Mucosa of stomach (tissue), 1 donor: ENCODE data around the gene BTBD16.

ENCODE experiments used
- H3K27me3 ChIP-seq: one replicate; pipeline ENCODE4 v1.7.0; 2013; ENCODE audit warnings: mild to moderate bottlenecking, low read length; ENCODE audit not compliant: control insufficient read depth, insufficient read depth
- H3K36me3 ChIP-seq: one replicate; pipeline ENCODE4 v1.7.0; 2013; ENCODE audit warnings: low read length; ENCODE audit not compliant: control insufficient read depth, insufficient read depth
- H3K4me1 ChIP-seq: one replicate; pipeline ENCODE4 v1.7.0; 2013; ENCODE audit warnings: mild to moderate bottlenecking, low read length; ENCODE audit not compliant: control insufficient read depth, insufficient read depth
- H3K4me3 ChIP-seq: one replicate; pipeline ENCODE4 v1.7.0; 2013; ENCODE audit warnings: low read length
- H3K9ac ChIP-seq: one replicate; pipeline ENCODE4 v1.7.0; 2013; ENCODE audit warnings: mild to moderate bottlenecking, low read length, moderate library complexity
- H3K9me3 ChIP-seq: one replicate; pipeline ENCODE4 v1.7.0; 2013; ENCODE audit warnings: mild to moderate bottlenecking, low read length, moderate library complexity; ENCODE audit not compliant: control insufficient read depth
- donor health status: Pancreatic carcinoma.

Gene BTBD16

DNA sequence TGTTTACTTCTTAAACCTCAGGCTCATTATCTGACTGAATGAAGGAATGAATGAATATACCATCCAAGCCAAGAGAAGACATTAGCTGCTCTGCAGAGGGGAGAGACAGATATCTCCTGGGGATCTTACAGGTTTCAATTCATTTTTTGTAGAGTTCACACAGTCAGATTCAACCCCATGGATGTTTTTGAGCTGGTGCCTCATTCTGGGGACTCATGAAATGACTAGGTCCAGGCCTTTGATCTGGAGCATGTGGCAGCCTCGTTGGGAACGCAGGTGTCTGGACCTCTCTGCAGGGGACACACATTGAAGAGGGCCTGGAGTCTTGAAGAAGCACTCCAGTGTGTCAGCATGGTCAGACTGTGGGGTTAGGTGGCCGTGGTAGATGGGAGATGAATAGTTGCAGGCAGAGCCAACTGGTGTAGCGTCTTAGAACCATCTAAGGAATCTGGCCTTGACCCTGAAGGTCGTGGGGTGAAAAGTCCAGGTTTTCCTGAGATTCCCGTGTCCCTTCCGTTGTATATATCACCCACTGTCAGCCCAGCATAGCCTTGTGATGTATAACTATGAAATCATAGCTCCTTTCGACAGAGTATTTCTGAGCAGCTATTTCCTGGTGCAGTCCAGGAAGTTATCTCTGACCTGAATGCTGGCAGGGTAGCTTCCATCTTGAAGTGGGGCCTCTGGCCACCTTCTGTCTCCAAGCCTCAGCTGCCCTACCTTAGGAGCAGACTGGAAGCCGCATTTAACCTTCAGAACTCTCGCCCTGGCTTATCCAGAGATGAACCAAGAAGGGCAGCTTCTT lies 22.3 kb downstream of the BTBD16 start:
- Histone ChIP-seq H3K4me1 (peaks cover 27% of the 10 kb centered on the region), H3K9me3 (no peaks in the 10 kb centered on the region), H3K9ac (no peak overlapping the region), H3K27me3 (peaks cover 3% of the 10 kb centered on the region), H3K36me3 (no peaks in the 10 kb centered on the region), H3K4me3 (no peak overlapping the region)

DNA sequence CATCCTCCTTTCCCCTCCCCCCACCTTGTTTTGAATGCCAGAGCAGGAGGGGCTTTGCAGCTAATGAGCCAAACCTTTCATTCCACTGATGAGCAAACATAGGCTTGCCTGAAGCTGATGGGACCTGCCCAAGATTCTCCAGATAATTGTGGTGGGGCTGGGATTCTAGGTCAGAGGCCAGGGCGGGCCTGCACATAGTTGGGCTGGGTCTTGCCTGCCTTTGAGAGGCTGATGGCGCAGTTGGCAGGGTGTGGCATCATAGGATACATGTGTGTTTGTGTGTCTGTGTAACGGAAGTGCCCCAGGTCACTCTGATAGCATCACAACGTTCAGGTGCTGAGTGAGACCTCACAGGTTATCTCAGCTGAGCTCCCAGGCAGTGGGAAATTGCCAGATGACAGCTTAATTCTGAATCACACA lies 22.9 kb downstream of the BTBD16 start:
- no peaks in the 10 kb centered on the region for H3K36me3 ChIP-seq
- no peak overlapping the region for H3K4me3 ChIP-seq
- no peak overlapping the region for H3K9ac ChIP-seq
- peaks cover 7% of the 10 kb centered on the region for H3K27me3 ChIP-seq
- peaks cover 27% of the 10 kb centered on the region for H3K4me1 ChIP-seq
- no peaks in the 10 kb centered on the region for H3K9me3 ChIP-seq

DNA sequence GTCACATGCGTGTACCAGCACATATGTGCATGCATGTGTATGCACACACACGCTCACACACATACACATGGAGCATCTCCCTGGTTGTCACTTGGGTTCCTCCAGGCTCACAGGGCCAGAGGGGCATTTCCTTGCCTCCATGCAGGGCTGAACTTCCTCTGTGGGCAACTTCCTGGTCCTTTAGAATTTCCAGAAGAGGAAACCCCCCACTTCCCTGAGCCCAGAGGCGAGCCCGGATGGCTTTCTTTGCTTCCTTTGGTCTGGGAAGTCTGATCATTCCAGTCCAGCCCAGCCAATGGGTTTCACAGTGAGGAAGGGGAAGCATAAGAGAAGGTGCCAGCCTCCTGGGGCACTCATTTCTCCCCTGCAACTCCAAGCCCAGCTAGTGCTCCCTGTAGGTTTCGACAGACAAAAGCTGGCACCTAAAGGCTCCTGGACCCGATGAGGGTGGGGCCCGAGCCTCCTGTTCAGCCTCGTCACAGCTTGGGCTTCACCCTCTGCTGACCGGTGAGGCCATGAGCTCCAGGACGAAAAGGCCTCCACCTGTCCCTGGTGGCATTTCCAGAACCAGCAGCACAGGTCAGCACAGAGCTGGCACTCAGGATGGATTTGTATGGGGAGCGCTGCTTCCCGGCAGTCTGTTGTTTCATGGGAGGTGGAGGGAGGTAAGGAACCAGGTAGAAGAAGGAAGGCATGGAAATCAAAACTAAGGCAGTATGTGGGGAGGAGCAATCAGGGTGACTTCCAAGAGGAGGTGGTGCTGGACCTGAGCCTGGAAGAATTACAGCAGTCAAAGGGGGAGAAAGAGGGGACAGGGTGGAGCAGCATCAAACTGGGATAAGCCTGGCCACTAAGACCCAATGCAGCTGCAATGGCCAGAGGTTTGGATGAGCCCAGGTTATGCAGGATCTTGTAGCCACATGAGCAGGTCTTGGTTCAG lies 23.7 kb downstream of the BTBD16 start:
- Histone ChIP-seq H3K4me3 (no peak overlapping the region), H3K9me3 (no peaks in the 10 kb centered on the region), H3K9ac (no peak overlapping the region), H3K36me3 (no peaks in the 10 kb centered on the region), H3K27me3 (peaks cover 7% of the 10 kb centered on the region), H3K4me1 (peaks cover 27% of the 10 kb centered on the region)

DNA sequence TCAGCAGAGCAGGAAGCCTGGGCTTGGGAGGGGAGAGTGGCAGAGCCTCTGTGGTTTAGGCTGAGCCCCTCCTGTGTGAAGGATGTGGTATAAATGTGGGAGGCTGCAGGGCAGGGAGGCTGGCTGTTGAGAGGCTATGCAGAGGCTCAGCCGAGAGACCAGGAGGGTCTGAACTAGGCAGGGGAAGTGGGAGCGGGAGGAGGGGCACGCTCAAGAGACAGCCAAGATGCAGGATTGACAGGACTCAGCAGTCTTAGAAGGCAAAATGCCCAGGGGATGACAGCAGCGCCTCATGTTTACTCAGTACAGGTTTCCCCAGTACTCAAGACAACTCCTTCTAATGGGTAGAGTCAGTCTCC lies 24.3 kb downstream of the BTBD16 start:
- Histone ChIP-seq H3K9ac (no peak overlapping the region), H3K4me3 (no peak overlapping the region), H3K4me1 (peaks cover 27% of the 10 kb centered on the region), H3K27me3 (peaks cover 7% of the 10 kb centered on the region), H3K36me3 (no peaks in the 10 kb centered on the region), H3K9me3 (no peaks in the 10 kb centered on the region)

DNA sequence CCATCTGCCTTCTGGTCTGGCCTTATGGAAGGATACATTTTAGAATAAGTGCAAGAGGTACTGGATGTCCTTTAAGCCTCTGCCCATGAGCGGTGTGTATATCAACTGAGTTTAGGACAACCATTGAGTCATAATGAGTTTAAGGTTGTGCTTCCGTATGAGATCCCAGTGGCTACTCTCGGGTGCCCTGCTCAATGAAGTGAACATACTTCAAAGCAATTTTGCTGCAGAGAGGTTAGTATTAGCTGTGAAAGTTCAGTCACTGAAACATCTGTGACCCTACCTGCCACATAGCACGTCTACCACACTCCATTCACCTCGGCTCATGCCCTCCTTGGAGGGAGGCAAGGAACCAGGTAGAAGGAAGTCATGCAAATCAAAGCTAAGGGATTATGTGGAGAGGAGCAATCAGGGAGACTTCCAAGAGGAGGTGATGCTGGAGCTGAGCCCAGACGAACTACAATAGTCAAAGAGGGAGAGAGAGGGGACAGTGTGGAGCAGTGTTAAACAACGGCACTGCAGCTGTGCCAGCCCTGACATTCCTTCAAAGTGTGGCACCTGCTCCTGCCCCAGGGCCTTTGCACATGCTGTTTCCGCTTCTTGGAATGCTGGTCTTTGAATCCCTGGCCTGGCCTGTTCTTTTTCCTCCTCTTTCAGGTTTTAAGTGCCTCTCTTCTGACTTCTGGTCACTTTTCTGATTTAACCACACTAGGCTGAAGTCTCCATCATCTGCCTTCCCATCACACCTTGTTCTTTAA lies 25.4 kb downstream of the BTBD16 start:
- Histone ChIP-seq H3K9ac (no peak overlapping the region), H3K4me3 (no peak overlapping the region), H3K36me3 (no peaks in the 10 kb centered on the region), H3K4me1 (peaks cover 29% of the 10 kb centered on the region), H3K9me3 (no peaks in the 10 kb centered on the region), H3K27me3 (peaks cover 7% of the 10 kb centered on the region)

DNA sequence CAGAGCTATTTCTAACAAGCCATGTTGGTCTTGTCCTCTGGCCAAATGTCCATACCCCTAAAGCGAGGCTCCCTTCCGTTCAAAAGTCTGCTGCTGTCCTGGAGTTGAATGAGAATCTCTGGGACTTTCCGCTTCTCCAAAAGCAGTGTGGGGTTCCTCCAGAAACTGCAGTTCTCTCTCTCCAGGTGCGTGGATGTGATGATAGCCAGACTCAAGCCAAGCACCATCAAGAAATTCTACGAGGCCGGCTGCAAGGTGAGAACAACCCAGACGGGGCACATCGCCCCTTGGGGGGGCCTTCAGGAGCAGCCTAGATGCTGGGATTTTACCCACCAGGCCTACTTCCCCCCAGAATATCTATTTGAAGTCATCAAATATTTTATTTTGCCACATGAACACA lies 26.5 kb downstream of the BTBD16 start:
- Histone ChIP-seq H3K4me1 (peaks cover 32% of the 10 kb centered on the region), H3K27me3 (peaks cover 7% of the 10 kb centered on the region), H3K9ac (no peak overlapping the region), H3K36me3 (no peaks in the 10 kb centered on the region), H3K9me3 (no peaks in the 10 kb centered on the region), H3K4me3 (no peak overlapping the region)

DNA sequence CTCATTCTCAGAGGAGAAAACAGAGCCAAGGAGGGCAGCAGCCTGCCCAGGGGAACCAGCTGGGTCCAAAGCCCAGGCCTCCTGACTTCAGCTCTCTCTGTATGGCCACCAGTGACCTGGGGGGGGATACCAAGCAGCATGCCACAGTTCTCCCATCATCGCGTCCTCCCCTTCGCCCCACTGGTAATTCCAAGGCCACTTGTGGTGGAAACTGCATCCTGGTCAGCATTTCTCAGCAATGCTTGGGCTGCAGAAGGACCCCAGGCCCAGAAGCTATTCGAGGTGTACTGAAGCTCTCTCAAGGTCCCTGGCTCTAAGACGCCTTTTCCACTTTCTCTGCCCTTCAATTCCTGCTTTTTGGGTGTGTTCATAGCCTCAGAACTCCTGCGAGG lies 27.1 kb downstream of the BTBD16 start:
- no peaks in the 10 kb centered on the region for H3K9me3 ChIP-seq
- peaks cover 27% of the 10 kb centered on the region for H3K4me1 ChIP-seq
- no peak overlapping the region for H3K4me3 ChIP-seq
- H3K36me3 ChIP-seq: no peaks in the 10 kb centered on the region
- H3K27me3 ChIP-seq: peaks cover 7% of the 10 kb centered on the region
- no peak overlapping the region for H3K9ac ChIP-seq

DNA sequence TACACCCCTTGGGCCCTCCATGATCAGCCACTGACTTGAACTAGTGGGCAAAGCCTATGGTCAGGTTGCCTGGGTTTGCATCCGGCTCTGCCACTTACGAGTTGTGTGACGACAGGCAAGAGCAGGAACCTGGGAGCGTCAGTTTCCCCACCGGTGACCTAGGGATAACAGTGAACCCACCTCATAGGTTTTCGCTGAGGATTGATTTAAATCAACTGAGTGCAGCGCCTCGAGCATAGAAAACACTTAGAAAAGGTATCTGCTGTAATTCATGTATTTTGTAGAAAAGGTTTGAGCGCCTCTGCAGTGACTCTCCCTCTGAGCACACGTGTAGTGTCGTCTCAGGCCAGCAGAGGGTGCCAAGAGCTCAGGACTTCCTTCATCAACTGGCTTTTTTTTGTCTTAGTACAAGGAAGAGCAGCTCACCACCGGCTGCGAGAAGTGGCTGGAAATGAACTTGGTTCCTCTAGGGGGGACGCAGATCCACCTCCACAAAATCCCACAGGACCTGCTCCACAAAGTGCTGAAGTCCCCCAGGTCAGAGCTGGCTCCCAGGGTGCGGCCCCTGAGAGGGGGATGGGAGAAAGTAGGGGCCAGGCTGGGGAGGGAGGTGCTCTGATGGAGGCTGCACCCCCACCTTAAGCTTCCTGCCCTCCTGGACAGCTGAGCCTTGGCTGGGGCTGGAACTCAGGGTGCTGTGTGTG lies 27.7 kb downstream of the BTBD16 start:
- Histone ChIP-seq H3K9me3 (no peaks in the 10 kb centered on the region), H3K4me3 (no peak overlapping the region), H3K9ac (peak overlapping the region; percentile 58), H3K36me3 (no peaks in the 10 kb centered on the region), H3K4me1 (peaks cover 22% of the 10 kb centered on the region), H3K27me3 (peaks cover 7% of the 10 kb centered on the region)

DNA sequence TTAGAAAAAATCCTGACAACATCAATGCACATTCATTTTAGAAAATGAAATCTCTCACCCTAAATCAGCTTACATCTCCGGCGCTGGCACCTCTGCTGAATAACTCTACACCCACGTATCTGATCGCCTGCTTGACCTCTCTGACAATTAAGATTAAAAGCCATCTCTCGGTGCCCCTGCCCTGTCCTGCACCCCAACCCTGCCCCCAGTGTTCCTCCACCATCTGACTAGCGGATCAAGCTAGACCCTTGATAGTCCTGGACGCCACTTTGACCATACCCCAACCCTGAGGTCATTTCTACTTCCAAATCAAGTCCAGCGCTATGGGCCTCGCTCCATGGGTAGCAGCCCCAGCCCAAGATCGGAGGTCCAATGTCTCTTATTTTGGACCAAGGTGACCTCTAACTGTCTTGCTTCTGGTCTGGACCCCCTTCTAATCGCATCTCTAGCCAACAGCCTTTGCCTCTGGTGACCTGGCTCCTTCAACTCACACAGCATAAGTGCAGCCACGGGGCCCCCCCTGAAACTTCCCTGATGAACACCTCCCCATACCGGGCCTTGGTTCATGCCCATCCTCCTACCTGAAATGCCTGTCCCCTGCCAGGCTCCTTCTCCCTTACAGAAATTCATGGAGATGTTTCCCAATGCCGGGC lies 28.5 kb downstream of the BTBD16 start:
- peaks cover 7% of the 10 kb centered on the region for H3K27me3 ChIP-seq
- H3K4me3 ChIP-seq: no peak overlapping the region
- H3K4me1 ChIP-seq: peaks cover 14% of the 10 kb centered on the region
- H3K9me3 ChIP-seq: no peaks in the 10 kb centered on the region
- H3K36me3 ChIP-seq: no peaks in the 10 kb centered on the region
- peak overlapping the region; percentile 58 for H3K9ac ChIP-seq

DNA sequence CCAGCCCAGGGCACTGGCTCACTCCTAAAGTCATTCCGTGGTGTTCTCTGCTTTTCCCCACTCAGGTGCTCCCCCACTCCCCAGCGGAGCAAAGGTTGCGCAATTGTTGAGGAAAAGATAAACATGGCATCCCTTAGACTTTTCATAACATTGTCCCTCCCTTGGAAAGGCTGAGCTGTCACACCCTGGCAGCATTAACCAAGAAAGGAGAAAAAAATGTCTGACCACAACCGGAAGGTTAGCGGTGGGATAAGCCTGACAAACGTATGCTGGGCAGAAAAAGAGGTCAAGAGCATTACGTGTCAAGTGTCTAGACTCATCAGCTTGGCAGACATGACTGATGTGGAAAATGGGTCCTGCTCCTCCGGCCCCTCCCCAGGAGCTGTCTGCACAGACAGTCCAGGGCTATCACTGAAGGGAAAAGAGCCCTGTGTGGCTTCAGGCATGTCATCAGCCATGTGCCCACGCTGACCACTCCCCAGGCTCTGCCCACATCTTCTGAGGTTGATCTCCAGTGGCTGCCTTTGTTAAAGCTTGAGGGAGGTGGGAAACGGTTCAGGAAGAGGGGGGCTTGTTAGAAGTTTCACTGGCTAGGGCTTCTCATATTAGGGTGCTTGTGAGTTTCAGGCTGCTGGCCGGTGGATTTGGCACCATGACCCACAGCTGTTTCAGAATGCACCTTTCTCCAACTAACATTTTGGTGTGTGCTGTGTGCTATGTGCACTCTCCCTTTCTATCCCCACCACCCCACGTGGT lies 30.1 kb downstream of the BTBD16 start:
- H3K9me3 ChIP-seq: no peaks in the 10 kb centered on the region
- peaks cover 5% of the 10 kb centered on the region for H3K4me1 ChIP-seq
- H3K36me3 ChIP-seq: no peaks in the 10 kb centered on the region
- no peak overlapping the region for H3K9ac ChIP-seq
- H3K27me3 ChIP-seq: peaks cover 7% of the 10 kb centered on the region
- H3K4me3 ChIP-seq: no peak overlapping the region

DNA sequence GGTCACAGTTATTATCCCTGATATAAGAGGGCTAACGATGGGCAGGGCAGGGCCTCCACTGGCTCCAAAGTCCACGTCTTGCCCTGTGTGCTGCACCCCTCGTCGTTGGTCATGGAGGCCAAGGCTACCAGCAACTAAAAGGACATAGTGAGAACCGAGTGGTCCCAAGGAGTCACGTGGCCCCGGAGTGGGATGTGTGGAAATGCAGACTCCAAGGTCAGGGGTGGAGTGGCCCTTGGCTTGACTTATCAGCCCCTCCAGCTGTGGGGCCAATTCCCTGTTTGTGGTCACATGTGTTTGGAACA lies 30.7 kb downstream of the BTBD16 start:
- Histone ChIP-seq H3K4me1 (peaks cover 5% of the 10 kb centered on the region), H3K36me3 (no peaks in the 10 kb centered on the region), H3K4me3 (no peak overlapping the region), H3K9me3 (no peaks in the 10 kb centered on the region), H3K9ac (no peak overlapping the region), H3K27me3 (peaks cover 7% of the 10 kb centered on the region)
